HG03159 (cell line): ENCODE measurements around the gene ZNF282.

Source experiments
- ATAC-seq: cut with Tn5 transposase; IDR thresholded peaks from one replicate; pipeline ENCODE4 v1.9.1; 2021; ENCODE audit warnings: mild to moderate bottlenecking, moderate library complexity; ENCODE audit not compliant: unreplicated experiment

The ZNF282 gene

DNA sequence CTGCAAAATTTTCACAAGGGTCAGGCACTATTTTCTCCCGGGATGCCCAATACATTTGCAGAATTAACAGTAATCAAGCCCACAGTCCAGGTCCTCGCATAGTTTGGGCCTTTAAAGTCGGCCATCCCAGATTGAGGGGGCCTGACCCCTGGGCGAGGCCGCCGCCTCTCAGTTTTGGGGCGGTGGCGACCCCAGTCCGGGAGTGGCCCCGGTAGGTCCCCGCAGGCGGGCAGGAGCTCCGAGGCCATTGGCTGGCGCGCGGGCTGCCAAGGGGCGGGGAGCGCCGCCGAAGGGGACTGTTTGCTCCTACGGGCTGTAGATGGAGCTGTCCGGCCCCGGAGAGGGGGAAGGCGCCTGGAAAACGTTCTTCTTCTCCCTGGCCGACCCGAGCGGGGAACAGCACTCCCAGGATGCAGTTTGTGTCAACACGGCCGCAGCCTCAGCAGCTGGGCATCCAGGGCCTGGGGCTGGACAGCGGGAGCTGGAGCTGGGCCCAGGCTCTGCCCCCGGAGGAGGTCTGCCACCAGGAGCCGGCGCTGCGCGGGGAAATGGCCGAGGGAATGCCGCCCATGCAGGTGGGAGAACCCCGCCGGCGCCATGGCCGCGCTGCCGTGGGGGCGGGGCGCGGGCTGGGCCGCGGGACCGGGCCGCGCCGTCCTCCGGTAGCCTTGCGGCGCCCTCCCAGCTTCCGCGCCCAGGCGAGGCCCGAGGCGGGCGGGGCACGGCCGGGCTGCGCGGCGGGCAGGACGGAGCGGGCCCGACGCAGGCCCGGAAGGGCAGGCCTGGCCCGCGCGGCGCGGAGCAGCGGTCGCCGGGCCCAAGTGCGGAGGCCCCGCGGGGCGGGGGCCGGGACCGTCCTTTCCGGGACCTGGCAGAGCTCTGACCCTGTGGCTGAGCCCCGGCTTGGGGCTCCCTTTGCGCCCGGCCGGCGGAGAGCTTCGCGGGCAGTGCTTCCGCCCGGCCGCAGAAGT, at the start of gene ZNF282:
Gene ZNF282, plus strand, starts transcription at position 367 of the 971 bp plus-strand sequence. Its CDS starts 44 bp downstream, at position 411.
- peak; percentile 92 for ATAC-seq

- peak; percentile 69 for ATAC-seq
Observed at GRCh38 chr7:149147072-149147751, 48.1 kb upstream of the ZNF282 start, which contains the start of gene ZNF398. TSS of gene ZNF398 (plus strand) at chr7:149147453. CDS start at chr7:149147743, 290 bp downstream.

GRCh38 chr7:149147752-149148653, 47.3 kb upstream of the ZNF282 start:
- peak; percentile 37 for ATAC-seq

GRCh38 chr7:149150981-149151380, 44.4 kb upstream of the ZNF282 start:
- ATAC-seq = no peak

GRCh38 chr7:149153346-149153745, 42.0 kb upstream of the ZNF282 start:
- no peak for ATAC-seq

- no peak for ATAC-seq
Observed at GRCh38 chr7:149154056-149154455, 41.3 kb upstream of the ZNF282 start.

DNA sequence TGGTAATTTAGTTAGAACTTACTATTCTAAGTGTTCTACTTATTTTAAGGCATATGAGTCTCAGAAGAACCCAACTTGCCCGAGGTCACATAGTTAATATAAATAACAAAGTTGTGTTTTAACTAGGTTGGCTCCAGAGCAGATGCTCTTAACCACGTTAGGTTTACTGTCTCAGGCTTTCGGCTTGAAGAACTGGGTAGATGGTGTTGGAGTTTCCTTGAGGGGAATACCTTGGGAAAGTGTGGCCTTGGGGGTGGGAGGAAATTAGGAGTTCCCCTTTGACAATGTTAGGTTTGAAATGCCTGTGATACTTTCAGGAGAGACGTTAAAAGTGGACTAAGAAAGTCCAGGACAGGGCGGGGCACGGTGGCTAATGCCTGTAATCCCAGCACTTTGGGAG, 38.4 kb upstream of the ZNF282 start:
- ATAC-seq = no peak

- no peak for ATAC-seq
Observed at GRCh38 chr7:149161241-149161848, 34.0 kb upstream of the ZNF282 start.

- no peak for ATAC-seq
Observed at GRCh38 chr7:149166142-149166541, 29.2 kb upstream of the ZNF282 start.

DNA sequence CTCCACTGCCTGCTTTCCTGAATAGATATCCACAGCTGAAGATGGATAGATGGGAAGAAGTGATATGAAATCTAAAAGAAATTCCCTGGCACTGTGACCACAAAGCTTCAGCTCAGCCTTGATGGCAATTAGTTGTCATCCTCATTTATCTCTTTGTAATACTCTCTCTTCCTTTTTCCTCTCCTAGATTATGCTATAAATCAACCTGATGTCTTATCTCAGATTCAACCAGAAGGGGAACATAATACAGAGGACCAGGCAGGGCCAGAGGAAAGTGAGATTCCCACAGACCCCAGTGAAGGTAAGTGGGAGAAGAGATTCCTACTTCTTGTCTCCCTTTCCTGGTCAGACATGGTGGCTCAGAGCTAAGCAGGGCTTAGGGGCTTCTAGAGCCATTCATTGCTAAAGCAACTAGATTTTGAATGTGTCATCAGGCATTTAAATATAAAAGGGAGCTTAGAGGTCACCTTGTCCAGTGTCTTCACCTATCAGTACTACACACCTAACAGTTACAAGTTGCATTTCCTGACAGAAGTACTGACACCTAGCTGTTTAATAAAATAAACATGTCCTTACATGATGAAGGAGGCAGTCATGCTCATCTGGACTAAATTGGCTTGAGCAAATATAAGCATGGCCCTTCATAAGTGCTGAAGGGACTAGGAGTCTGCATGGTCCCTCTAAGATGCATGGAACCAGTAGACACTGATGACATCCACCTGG, 28.6 kb upstream of the ZNF282 start:
- ATAC-seq = no peak

DNA sequence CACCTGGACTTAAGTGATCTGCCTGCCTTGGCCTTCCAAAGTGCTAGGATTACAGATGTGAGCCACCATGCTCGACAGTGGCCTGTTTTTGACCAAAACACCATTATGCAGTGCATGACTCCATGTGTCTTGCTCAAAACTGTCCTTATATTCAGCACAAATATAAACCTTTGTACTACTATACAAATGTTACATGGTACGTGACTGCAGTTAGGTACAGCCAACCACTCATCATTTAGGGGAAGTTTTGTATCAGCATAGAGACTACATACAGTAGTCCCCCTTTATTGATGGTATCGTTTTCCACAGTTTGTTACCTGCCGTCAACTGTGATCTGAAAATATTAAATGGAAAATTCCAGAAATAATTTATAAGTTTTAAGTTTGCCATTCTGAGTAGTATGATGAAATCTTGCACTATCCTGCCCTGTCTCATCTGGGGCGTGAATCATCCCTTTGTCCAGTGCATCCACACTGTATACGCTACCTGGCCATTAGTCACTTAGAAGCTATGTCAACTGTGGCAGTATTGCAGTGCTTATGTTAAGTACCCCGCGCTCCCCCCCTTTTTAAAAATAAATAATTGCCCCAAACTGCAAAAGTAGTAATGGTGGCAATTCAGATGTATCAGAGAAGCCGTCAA, 23.3 kb upstream of the ZNF282 start:
- no peak for ATAC-seq

- no peak for ATAC-seq
Observed at GRCh38 chr7:149172534-149172920, 22.8 kb upstream of the ZNF282 start.

DNA sequence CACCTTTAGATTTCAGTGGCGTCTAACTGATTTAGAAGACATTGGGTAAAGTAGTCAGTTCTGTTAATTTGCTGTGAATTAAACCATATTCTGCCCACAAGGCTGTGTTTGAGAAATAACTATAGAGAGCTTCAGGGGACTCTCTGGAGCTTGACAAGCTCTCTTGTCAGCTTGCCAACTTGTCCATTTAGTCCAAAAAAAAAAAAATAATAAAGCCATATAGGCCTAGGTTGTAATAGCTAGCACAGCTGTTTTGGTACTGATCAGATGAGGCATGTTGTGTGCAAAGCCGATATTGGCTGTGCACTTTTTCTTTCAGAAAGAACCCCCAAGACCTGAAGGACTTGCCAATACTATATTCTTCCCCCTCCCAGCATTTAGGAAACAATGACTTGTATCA, 20.2 kb upstream of the ZNF282 start:
- ATAC-seq = no peak

DNA sequence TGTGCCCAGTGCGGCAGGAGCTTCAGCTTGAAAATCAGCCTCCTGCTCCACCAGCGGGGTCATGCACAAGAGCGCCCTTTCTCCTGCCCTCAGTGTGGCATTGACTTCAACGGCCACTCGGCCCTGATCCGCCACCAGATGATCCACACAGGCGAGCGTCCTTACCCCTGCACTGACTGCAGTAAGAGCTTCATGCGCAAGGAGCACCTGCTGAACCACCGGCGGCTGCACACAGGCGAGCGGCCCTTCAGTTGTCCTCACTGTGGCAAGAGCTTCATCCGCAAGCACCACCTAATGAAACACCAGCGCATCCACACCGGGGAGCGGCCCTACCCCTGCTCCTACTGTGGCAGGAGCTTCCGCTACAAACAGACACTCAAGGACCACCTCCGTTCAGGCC, 16.1 kb upstream of the ZNF282 start:
- ATAC-seq = no peak

- ATAC-seq = no peak
Observed at GRCh38 chr7:149180722-149181449, 14.5 kb upstream of the ZNF282 start.

DNA sequence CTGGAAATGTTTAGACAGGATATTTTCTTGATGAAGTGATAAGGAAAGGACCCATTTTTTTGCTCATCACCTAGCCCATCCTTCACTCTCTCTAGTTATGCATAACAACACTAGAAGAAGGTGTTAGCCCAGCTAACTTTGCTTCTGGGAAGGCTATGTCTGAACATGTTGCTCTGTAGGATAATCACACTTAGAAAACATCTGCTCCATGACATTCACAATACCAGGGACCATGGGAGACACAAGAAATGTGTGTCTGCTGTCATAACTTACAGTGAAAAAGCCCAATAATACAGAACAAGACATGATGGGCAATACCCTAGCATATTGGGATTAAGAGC, 13.9 kb upstream of the ZNF282 start:
- ATAC-seq = no peak

DNA sequence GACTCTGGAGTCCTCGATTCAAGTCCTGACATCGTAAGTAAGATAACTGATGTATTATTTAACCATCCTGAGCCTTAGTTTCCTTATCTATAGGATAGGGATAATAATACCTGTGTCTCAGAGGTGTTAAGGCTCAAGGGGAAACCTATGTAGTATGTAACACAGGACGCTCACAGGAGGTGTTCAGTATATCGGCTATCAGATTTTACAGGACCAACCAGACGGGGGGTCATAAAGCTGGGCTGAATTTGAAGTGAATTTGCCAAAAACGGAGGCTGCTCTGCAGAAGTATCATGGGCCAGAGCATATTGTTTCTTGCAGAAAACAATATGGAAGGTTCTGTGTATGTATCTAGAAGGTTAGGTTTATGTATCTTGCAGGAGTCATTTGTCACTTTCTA, 11.1 kb upstream of the ZNF282 start:
- ATAC-seq = no peak

DNA sequence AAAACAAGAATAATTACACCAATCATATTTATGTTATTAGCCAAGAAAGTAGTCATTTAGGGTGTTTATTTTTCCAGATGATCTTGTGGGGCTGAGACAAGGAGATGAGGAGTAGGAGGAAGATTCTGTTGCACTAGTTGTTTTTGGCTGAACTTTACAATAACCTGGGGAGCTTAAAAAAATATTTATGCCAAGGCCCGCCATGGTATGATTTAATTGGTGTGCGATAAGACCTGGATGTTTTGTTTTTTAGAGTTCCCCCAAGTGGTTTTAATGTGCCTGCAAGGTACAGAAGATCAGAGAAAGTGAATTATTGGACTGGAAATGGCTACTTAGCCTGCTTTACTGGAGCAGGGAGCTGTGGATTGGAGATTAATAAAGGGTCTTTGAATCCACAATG, 7.1 kb upstream of the ZNF282 start:
- ATAC-seq = no peak
